Epithelial cell of proximal tubule (primary cell): ENCODE measurements around the gene GABRR3. TPM values are rescaled to one million over a fixed set of nuclear protein-coding genes. Genes with fewer than 3 reads are reported as not detected.

Experiments used
- DNase-seq: peaks from one replicate; pipeline ENCODE4 v3.0.0-alpha.2; 2011; ENCODE audit warnings: low read depth
- H3K4me3 ChIP-seq: 2 replicates; pipeline ENCODE4 v1.5.1; 2011; ENCODE audit warnings: low read depth, mild to moderate bottlenecking, low read length
- CTCF ChIP-seq: conservative IDR thresholded peaks from 2 replicates; pipeline ENCODE4 v1.5.1; 2012; ENCODE audit warnings: low read depth, mild to moderate bottlenecking, low read length
- total RNA-seq: library from RNA; depleted of rRNA; stranded (reverse); fragments of >200 nt; gene quantifications from 2 replicates; pipeline ENCODE4 v1.2.3, GENCODE V29; 2015

GABRR3 gene
- total RNA-seq, 1 donor from 2014 or later, result not detected

- H3K4me3 ChIP-seq, result no peak overlapping the region
- no peak for DNase-seq
- no peak for TF ChIP-seq CTCF
Observed at GRCh38 chr3:97938444-97938843, 96.7 kb downstream of the GABRR3 start.

- no peak overlapping the region for H3K4me3 ChIP-seq
- DNase-seq, result no peak
- TF ChIP-seq CTCF, result no peak
Observed at GRCh38 chr3:97937205-97937604, 97.9 kb downstream of the GABRR3 start.

- no peak for DNase-seq
- H3K4me3 ChIP-seq, result no peak overlapping the region
- TF ChIP-seq CTCF, result no peak
Observed at GRCh38 chr3:97935842-97936241, 99.3 kb downstream of the GABRR3 start.

Other genes starting within 250 kb of the GABRR3 start
- gene CRYBG3, start 213.3 kb downstream of the GABRR3 start, total RNA-seq, result 5.6 and 7.5 TPM in 2 replicates
- 15.6 and 26.7 TPM in 2 replicates for gene RIOX2, start 62.9 kb downstream of the GABRR3 start, total RNA-seq
- not detected in 2 replicates for gene OR5AC2, start 51.9 kb upstream of the GABRR3 start, total RNA-seq
- gene OR5H1, start 95.4 kb upstream of the GABRR3 start, total RNA-seq, result not detected in 2 replicates
- not detected in 2 replicates for gene OR5H14, start 112.2 kb upstream of the GABRR3 start, total RNA-seq
- gene OR5H15, start 131.4 kb upstream of the GABRR3 start, total RNA-seq, result not detected in 2 replicates
- gene OR5H6, start 228.9 kb upstream of the GABRR3 start, total RNA-seq, result not detected in 2 replicates
- not detected in 2 replicates for gene OR5H2, start 247.2 kb upstream of the GABRR3 start, total RNA-seq